ENCODE results near the gene ZNF689. TPM values are rescaled to one million over a fixed set of nuclear protein-coding genes. Genes with fewer than 3 reads are reported as not detected.
"Not testable (repeated sequence)": the region's sequence is repeated elsewhere in the genome, so short reads cannot be mapped to it uniquely, and the experiment has no call there.

ZNF689 gene
- total RNA-seq, 1 donor from 2014 or later: 7.1 TPM

DNA sequence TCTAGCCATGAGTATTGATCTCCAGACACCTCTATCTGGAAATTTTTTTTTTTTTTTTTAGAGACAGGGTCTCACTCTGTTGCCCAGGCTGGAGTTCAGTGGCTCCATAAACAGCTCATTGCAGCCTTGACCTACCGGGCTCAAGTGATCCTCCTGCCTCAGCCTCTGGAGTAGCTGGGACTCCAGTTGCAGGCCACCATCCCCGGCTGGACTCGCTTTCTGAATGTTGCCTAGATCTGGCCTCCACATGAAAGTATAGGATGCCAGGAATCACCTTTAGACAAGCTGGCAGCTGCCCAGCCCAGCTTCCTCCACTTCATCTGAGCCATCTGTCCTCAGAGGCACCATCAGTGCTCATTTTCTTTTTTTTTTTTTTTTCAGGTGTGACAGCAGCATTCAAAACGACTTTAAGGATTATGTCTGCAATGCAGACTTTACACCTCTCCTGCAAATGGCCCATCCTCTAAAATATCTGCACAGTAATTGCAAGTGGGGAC, 34.2 kb upstream of the ZNF689 start:
- Mint-ChIP-seq H3K4me3 (ENCODE audit: unreplicated experiment) (no peak overlapping the region), H3K27me3 (ENCODE audit: low read depth) (no peaks in the 10 kb centered on the region), H3K4me1 (ENCODE audit: low read depth) (no peaks in the 10 kb centered on the region), H3K36me3 (ENCODE audit: low read depth) (no peaks in the 10 kb centered on the region), H3K9me3 (ENCODE audit: low read depth) (no peaks in the 10 kb centered on the region), H3K27ac (ENCODE audit: unreplicated experiment) (no peak overlapping the region)
- TF ChIP-seq, protein P1, sequence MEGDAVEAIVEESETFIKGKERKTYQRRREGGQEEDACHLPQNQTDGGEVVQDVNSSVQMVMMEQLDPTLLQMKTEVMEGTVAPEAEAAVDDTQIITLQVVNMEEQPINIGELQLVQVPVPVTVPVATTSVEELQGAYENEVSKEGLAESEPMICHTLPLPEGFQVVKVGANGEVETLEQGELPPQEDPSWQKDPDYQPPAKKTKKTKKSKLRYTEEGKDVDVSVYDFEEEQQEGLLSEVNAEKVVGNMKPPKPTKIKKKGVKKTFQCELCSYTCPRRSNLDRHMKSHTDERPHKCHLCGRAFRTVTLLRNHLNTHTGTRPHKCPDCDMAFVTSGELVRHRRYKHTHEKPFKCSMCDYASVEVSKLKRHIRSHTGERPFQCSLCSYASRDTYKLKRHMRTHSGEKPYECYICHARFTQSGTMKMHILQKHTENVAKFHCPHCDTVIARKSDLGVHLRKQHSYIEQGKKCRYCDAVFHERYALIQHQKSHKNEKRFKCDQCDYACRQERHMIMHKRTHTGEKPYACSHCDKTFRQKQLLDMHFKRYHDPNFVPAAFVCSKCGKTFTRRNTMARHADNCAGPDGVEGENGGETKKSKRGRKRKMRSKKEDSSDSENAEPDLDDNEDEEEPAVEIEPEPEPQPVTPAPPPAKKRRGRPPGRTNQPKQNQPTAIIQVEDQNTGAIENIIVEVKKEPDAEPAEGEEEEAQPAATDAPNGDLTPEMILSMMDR (IDR thresholded peaks at IDR 0.05): no peak
- no peak for DNase-seq (ENCODE audit: low spot score)

DNA sequence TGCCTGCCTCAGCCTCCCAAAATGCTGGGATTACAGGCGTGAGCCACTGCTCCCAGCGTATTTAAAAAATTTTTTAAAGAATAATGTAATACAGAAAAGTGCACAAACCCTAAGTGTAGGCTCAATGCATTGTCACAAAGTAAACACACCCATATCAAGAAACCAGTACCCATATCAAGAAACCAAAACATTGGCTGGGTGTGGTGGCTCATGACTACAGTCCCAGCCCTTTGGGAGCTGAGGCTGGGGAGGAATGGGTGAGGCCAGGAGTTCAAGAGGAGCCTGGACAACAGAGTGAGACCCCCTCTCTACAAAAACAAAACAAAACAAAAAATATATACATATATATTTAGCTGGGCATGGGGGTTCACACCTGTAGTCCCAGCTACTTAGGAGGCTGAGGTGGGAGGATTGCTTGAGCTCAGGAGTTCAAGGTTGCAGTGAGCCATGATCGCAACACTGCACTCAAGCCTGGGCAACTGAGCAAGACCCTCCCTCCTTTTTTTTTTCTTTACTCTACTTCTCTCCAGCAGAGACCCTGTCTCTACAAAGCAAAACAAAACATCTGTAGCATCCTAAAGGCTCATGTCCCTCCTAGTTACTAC, 31.3 kb upstream of the ZNF689 start:
- no peaks in the 10 kb centered on the region for H3K36me3 Mint-ChIP-seq (ENCODE audit: low read depth)
- DNase-seq (ENCODE audit: low spot score): peak; percentile 19
- H3K4me1 Mint-ChIP-seq (ENCODE audit: low read depth): no peaks in the 10 kb centered on the region
- TF ChIP-seq, protein P1 (IDR thresholded peaks at IDR 0.05): no peak
- H3K27ac Mint-ChIP-seq (ENCODE audit: unreplicated experiment): no peak overlapping the region
- H3K4me3 Mint-ChIP-seq (ENCODE audit: unreplicated experiment): no peak overlapping the region
- no peaks in the 10 kb centered on the region for H3K9me3 Mint-ChIP-seq (ENCODE audit: low read depth)
- no peaks in the 10 kb centered on the region for H3K27me3 Mint-ChIP-seq (ENCODE audit: low read depth)

DNA sequence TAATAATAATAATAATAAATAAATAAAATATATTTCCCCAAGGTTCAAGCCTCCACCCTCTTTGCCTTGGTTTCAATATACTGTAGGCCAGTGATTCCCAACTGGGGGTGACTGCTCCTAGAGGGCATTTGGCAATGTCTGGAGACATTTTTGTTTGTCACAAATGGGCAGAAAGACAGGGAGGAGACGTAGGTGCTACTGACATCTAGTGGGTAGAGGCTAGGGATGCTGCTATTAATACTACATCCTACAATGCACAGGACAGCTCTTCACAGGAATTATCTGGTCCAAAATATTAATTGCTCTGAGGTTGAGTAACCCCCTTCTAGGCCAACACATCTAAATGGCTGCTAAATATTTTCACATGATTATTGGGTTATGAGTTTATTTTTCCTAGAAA, 27.8 kb upstream of the ZNF689 start:
- H3K4me1 Mint-ChIP-seq (ENCODE audit: low read depth): peaks cover 19% of the 10 kb centered on the region
- H3K27ac Mint-ChIP-seq (ENCODE audit: unreplicated experiment): no peak overlapping the region
- DNase-seq (ENCODE audit: low spot score): no peak
- no peak overlapping the region for H3K4me3 Mint-ChIP-seq (ENCODE audit: unreplicated experiment)
- no peaks in the 10 kb centered on the region for H3K36me3 Mint-ChIP-seq (ENCODE audit: low read depth)
- H3K9me3 Mint-ChIP-seq (ENCODE audit: low read depth): no peaks in the 10 kb centered on the region
- H3K27me3 Mint-ChIP-seq (ENCODE audit: low read depth): no peaks in the 10 kb centered on the region
- TF ChIP-seq, protein P1 (IDR thresholded peaks at IDR 0.05): peak; percentile 77

DNA sequence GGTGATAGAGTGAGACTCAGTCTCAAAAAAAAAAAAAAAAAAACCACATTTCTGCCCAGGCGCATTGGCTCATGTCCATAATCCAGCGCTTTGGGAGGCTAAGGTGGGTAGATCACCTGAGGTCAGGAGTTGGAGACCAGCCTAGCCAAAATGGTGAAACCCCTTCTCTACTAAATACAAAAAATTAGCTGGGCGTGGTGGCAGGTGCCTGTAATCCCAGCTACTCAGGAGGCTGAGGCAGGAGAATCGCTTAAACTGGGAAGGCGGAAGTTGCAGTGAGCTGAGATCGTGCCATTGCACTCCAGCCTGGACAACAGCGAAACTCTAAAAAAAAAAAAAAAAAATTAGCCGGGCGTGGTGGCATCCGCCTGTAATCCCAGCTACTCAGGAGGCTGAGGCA, 26.9 kb upstream of the ZNF689 start:
- DNase-seq (ENCODE audit: low spot score); H3K27me3 Mint-ChIP-seq (ENCODE audit: low read depth); H3K9me3 Mint-ChIP-seq (ENCODE audit: low read depth); H3K27ac Mint-ChIP-seq (ENCODE audit: unreplicated experiment); H3K4me3 Mint-ChIP-seq (ENCODE audit: unreplicated experiment); H3K36me3 Mint-ChIP-seq (ENCODE audit: low read depth): not testable (repeated sequence)
- peaks cover 19% of the 10 kb centered on the region for H3K4me1 Mint-ChIP-seq (ENCODE audit: low read depth)

DNA sequence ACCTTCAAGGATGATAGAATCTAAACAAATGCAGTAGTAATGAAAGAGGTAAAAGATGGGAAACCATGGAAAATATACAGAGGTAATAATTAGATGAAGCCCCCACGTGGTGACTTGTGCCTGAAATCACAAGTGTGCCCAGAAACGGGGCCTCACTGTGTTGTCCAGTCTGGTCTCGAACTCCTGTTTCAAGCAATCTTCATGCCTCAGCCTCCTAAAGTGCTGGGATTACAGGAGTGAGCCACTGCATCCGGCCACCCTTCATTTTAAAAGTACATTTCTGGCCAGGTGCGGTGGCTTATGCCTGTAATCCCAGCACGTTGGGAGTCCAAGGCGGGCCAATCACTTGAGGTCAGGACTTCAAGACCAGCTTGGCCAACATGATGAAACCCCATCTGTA, 26.4 kb upstream of the ZNF689 start:
- no peaks in the 10 kb centered on the region for H3K36me3 Mint-ChIP-seq (ENCODE audit: low read depth)
- peak; percentile 49 for DNase-seq (ENCODE audit: low spot score)
- peak overlapping the region; percentile 59 for H3K27ac Mint-ChIP-seq (ENCODE audit: unreplicated experiment)
- peaks cover 19% of the 10 kb centered on the region for H3K4me1 Mint-ChIP-seq (ENCODE audit: low read depth)
- H3K4me3 Mint-ChIP-seq (ENCODE audit: unreplicated experiment): no peak overlapping the region
- no peaks in the 10 kb centered on the region for H3K9me3 Mint-ChIP-seq (ENCODE audit: low read depth)
- no peaks in the 10 kb centered on the region for H3K27me3 Mint-ChIP-seq (ENCODE audit: low read depth)
- TF ChIP-seq, protein P1 (IDR thresholded peaks at IDR 0.05): no peak

DNA sequence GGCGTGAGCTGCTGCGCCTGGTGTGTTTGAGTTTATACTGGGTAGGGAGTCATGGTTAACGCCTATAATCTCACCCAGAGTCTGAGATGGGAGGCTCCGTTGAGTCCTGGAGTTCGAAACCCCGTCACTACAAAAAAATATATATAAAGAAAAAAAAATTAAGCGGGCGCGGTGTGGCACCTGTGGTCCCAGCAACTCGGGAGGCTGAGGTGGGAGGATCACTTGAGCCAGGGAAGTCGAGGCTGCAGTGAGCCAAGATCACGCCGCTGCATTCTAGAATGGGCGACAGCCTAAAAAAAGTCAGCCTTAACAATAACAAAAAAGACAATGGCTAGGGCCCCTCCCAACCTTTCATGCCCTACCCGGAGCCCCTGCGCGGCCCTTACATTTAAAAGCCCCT, 23.3 kb upstream of the ZNF689 start:
- Mint-ChIP-seq H3K27ac (ENCODE audit: unreplicated experiment) (peak overlapping the region; percentile 97), H3K4me3 (ENCODE audit: unreplicated experiment) (peak overlapping the region; percentile 89), H3K9me3 (ENCODE audit: low read depth) (no peaks in the 10 kb centered on the region), H3K36me3 (ENCODE audit: low read depth) (no peaks in the 10 kb centered on the region), H3K27me3 (ENCODE audit: low read depth) (no peaks in the 10 kb centered on the region), H3K4me1 (ENCODE audit: low read depth) (peaks cover 22% of the 10 kb centered on the region)
- DNase-seq (ENCODE audit: low spot score): peak; percentile 21
- TF ChIP-seq, protein P1 (IDR thresholded peaks at IDR 0.05): no peak

DNA sequence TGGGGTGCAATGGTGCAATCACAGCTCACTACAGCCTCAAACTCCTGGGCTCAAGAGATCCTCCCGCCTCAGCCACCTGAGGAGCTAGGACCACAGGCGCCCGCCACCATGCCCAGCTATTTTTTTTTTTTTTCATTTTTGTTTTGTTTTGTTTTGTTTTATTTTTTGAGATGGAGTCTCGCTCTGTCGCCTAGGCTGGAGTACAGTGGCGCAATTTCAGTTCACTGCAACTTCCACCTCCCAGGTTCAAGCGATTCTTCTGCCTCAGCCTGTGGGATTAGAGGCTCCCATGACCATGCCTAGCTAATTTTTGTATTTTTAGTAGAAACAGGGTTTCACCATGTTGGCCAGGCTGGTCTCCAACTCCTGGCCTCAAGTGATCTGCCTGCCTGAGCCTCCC, 22.3 kb upstream of the ZNF689 start:
- H3K4me1 Mint-ChIP-seq (ENCODE audit: low read depth): peaks cover 22% of the 10 kb centered on the region
- not testable (repeated sequence) for H3K4me3 Mint-ChIP-seq (ENCODE audit: unreplicated experiment); H3K27ac Mint-ChIP-seq (ENCODE audit: unreplicated experiment)

More for the DNA sequence above, 22.3 kb upstream of the ZNF689 start:
- H3K27me3 Mint-ChIP-seq (ENCODE audit: low read depth); H3K9me3 Mint-ChIP-seq (ENCODE audit: low read depth); H3K36me3 Mint-ChIP-seq (ENCODE audit: low read depth); DNase-seq (ENCODE audit: low spot score): not testable (repeated sequence)
